H1 (cell line): ENCODE results near the gene MEN1. TPM values are rescaled to one million over a fixed set of nuclear protein-coding genes. Genes with fewer than 3 reads are reported as not detected.

ENCODE experiments used
- CTCF ChIA-PET: fragments of 300-600 bp; sonication (Branson Sonifier 250); formaldehyde crosslinking; loops from one replicate; lab custom pipeline; 2021; ENCODE audit not compliant: partially characterized antibody; lab: Charles Lee
- POLR2A ChIA-PET: fragments of 300-600 bp; sonication (Branson Sonifier 250); formaldehyde crosslinking; loops from one replicate; lab custom pipeline; 2021; ENCODE audit warnings: inconsistent platforms; ENCODE audit not compliant: partially characterized antibody; lab: Charles Lee
- DNase-seq, 2 experiments: peaks; one replicate each; pipeline versions ENCODE4 v3.0.0 to v3.0.0-alpha.2; 2010 to 2022; ENCODE audit warnings: low spot score in 2 of 2, low read depth in 1 of 2, mixed read lengths in 1 of 2
- FAIRE-seq: peaks from 2 replicates; lab custom pipeline; 2011; peaks lifted over from hg19 to GRCh38; lab: Jason Lieb, UNC
- H2AFZ ChIP-seq: 2 replicates; pipeline ENCODE4 v1.8.1; 2012; ENCODE audit warnings: low read length, inconsistent platforms
- H2AK5ac ChIP-seq: 2 replicates; pipeline ENCODE4 v1.6.1; 2013; ENCODE audit warnings: low read depth, low read length
- H2BK120ac ChIP-seq: replicated peaks from 2 replicates; pipeline ENCODE3; 2013; ENCODE audit warnings: low read depth, low read length, inconsistent platforms
- H2BK12ac ChIP-seq: 2 replicates; pipeline ENCODE4 v1.6.1; 2013; ENCODE audit warnings: low read depth, low read length
- H2BK15ac ChIP-seq: 2 replicates; pipeline ENCODE4 v1.6.1; 2013; ENCODE audit warnings: low read length
- H2BK20ac ChIP-seq: 2 replicates; pipeline ENCODE4 v1.6.1; 2013; ENCODE audit warnings: low read length
- H2BK5ac ChIP-seq: 2 replicates; pipeline ENCODE4 v1.6.1; 2013; ENCODE audit warnings: low read depth, low read length
- H3K14ac ChIP-seq: 2 replicates; pipeline ENCODE4 v1.6.1; 2013; ENCODE audit warnings: inconsistent platforms; ENCODE audit not compliant: insufficient read length
- H3K18ac ChIP-seq: 2 replicates; pipeline ENCODE4 v1.6.1; 2013; ENCODE audit warnings: low read length; ENCODE audit errors: extremely low read depth
- H3K23ac ChIP-seq: 2 replicates; pipeline ENCODE4 v1.6.1; 2013; ENCODE audit warnings: inconsistent platforms; ENCODE audit not compliant: insufficient read length
- H3K23me2 ChIP-seq: 2 replicates; pipeline ENCODE4 v1.6.1; 2013; ENCODE audit warnings: low read depth, low read length
- H3K27ac ChIP-seq: 2 replicates; pipeline ENCODE4 v1.6.1; 2011; ENCODE audit warnings: low read depth, low read length, inconsistent platforms
- H3K27me3 ChIP-seq, 4 experiments: replicated peaks in 1 of 4; 1 replicate in 1 of 4; 2 replicates in 3 of 4; pipeline versions ENCODE4 v1.6.1 to v1.8.1; 2011 to 2013; ENCODE audit warnings: low read length in 3 of 4, mild to moderate bottlenecking in 3 of 4, inconsistent platforms in 2 of 4, mixed read lengths in 2 of 4, moderate library complexity in 1 of 4; ENCODE audit not compliant: control insufficient read depth in 3 of 4, insufficient read depth in 3 of 4; ENCODE audit errors: extremely low read depth in 1 of 4
- H3K36me3 ChIP-seq, 4 experiments: 2 replicates each; pipeline versions ENCODE4 v1.6.1 to v1.8.1; 2011 to 2013; ENCODE audit warnings: mild to moderate bottlenecking in 4 of 4, low read length in 3 of 4, moderate library complexity in 2 of 4, control low read depth in 1 of 4, inconsistent platforms in 1 of 4; ENCODE audit not compliant: insufficient read depth in 4 of 4, control insufficient read depth in 2 of 4
- H3K4ac ChIP-seq: replicated peaks from 2 replicates; pipeline ENCODE3; 2013; ENCODE audit warnings: low read length, low read depth, mixed read lengths, inconsistent platforms; ENCODE audit not compliant: insufficient read length
- H3K4me1 ChIP-seq, 4 experiments: replicated peaks in 1 of 4; 1 replicate in 1 of 4; 2 replicates in 3 of 4; pipeline versions ENCODE4 v1.6.1 to v1.8.1; 2011 to 2013; ENCODE audit warnings: low read length in 3 of 4, inconsistent platforms in 2 of 4, mixed read lengths in 1 of 4; ENCODE audit not compliant: insufficient read depth in 4 of 4, control insufficient read depth in 3 of 4
- H3K4me2 ChIP-seq, 2 experiments: 2 replicates each; pipeline versions ENCODE4 v1.6.1 to v1.8.1; 2011 to 2013; ENCODE audit warnings: low read depth in 2 of 2, low read length in 2 of 2, control low read depth in 1 of 2, inconsistent platforms in 1 of 2, mild to moderate bottlenecking in 1 of 2; ENCODE audit not compliant: insufficient read depth in 1 of 2
- H3K4me3 ChIP-seq, 4 experiments: fragments of 200-600, 300-600 bp in 1 of 4; sonication (generic), shearing (Covaris generic), sonication (Bioruptor Twin) in 1 of 4; 2 replicates each; pipeline versions ENCODE4 v1.5.1 to v1.8.1; 2011 to 2016; ENCODE audit warnings: low read length in 4 of 4, low read depth in 3 of 4, control low read depth in 2 of 4, inconsistent platforms in 2 of 4, mild to moderate bottlenecking in 2 of 4, mixed read lengths in 1 of 4, moderate library complexity in 1 of 4; ENCODE audit not compliant: insufficient read depth in 2 of 4; ENCODE audit errors: extremely low read depth in 1 of 4
- H3K56ac ChIP-seq: replicated peaks from 2 replicates; pipeline ENCODE3; 2013; ENCODE audit warnings: low read depth, mild to moderate bottlenecking, mixed read lengths, low read length, inconsistent platforms; ENCODE audit not compliant: insufficient read length
- H3K79me1 ChIP-seq: 2 replicates; pipeline ENCODE4 v1.6.1; 2013; ENCODE audit warnings: low read depth, low read length, control low read depth
- H3K79me2 ChIP-seq, 2 experiments: 2 replicates each; pipeline versions ENCODE4 v1.6.1 to v1.8.1; 2012 to 2013; ENCODE audit warnings: low read length in 2 of 2, mild to moderate bottlenecking in 2 of 2, inconsistent platforms in 1 of 2; ENCODE audit not compliant: insufficient read depth in 2 of 2, control insufficient read depth in 1 of 2
- H3K9ac ChIP-seq, 4 experiments: replicated peaks in 1 of 4; 1 replicate in 1 of 4; 2 replicates in 3 of 4; pipeline versions ENCODE4 v1.6.1 to v1.8.1; 2011 to 2013; ENCODE audit warnings: low read depth in 3 of 4, low read length in 3 of 4, control low read depth in 2 of 4, mild to moderate bottlenecking in 2 of 4, moderate library complexity in 2 of 4, inconsistent platforms in 1 of 4; ENCODE audit errors: extremely low read depth in 1 of 4
- H3K9me3 ChIP-seq, 2 experiments: 2 replicates each; pipeline versions ENCODE4 v1.6.1 to v1.8.1; 2012 to 2013; ENCODE audit warnings: mild to moderate bottlenecking in 2 of 2, moderate library complexity in 2 of 2, control low read depth in 1 of 2, inconsistent platforms in 1 of 2, low read depth in 1 of 2, low read length in 1 of 2, mixed read lengths in 1 of 2; ENCODE audit not compliant: insufficient read depth in 2 of 2
- H4K20me1 ChIP-seq, 2 experiments: replicated peaks in 1 of 2; 2 replicates each; pipeline versions ENCODE3 to v1.8.1; 2011 to 2013; ENCODE audit warnings: inconsistent platforms in 2 of 2, low read length in 2 of 2, mild to moderate bottlenecking in 1 of 2; ENCODE audit not compliant: insufficient read depth in 2 of 2, control insufficient read depth in 1 of 2
- H4K5ac ChIP-seq: 2 replicates; pipeline ENCODE4 v1.6.1; 2013; ENCODE audit warnings: low read length, low read depth, mixed read lengths, inconsistent platforms; ENCODE audit not compliant: insufficient read length
- H4K8ac ChIP-seq: 2 replicates; pipeline ENCODE4 v1.8.0; 2013; ENCODE audit warnings: mild to moderate bottlenecking, moderate library complexity, low read length, inconsistent platforms; ENCODE audit not compliant: insufficient read depth; ENCODE audit errors: extremely low read depth
- H4K91ac ChIP-seq: replicated peaks from 2 replicates; pipeline ENCODE3; 2013; ENCODE audit warnings: low read length, mixed read lengths, inconsistent platforms; ENCODE audit not compliant: insufficient read length
- ASH2L ChIP-seq: fragments of 200-600, 300-600 bp; sonication (generic); IDR thresholded peaks from one replicate; pipeline ENCODE4 v1.7.1; 2017; ENCODE audit warnings: low read length
- ATF3 ChIP-seq: IDR thresholded peaks from 2 replicates; pipeline ENCODE4 v1.6.1; 2011; ENCODE audit warnings: low read depth, mild to moderate bottlenecking, low read length; ENCODE audit not compliant: insufficient read depth
- E2F6 ChIP-seq: IDR thresholded peaks from 2 replicates; pipeline ENCODE4 v1.6.1; 2012; ENCODE audit warnings: inconsistent platforms
- FOSL1 ChIP-seq: IDR thresholded peaks from 2 replicates; pipeline ENCODE4 v1.6.1; 2011; ENCODE audit warnings: mild to moderate bottlenecking, low read depth, low read length, moderate library complexity; ENCODE audit not compliant: insufficient read depth
- GABPA ChIP-seq: IDR thresholded peaks from 2 replicates; pipeline ENCODE4 v1.6.1; 2011; ENCODE audit warnings: mild to moderate bottlenecking, low read length, moderate library complexity, borderline replicate concordance; ENCODE audit not compliant: insufficient read depth
- POLR2A ChIP-seq, 2 experiments: IDR thresholded peaks; 1 replicate in 1 of 2; 2 replicates in 1 of 2; pipeline ENCODE4 v1.6.1; 2011; ENCODE audit warnings: low read depth in 2 of 2, low read length in 2 of 2, mild to moderate bottlenecking in 2 of 2; ENCODE audit errors: control extremely low read depth in 1 of 2
- RFX5 ChIP-seq: IDR thresholded peaks from 2 replicates; pipeline ENCODE4 v1.6.1; 2011; ENCODE audit warnings: low read depth, low read length, improper control_type of control experiment, borderline replicate concordance
- SUZ12 ChIP-seq: fragments of 200-600 bp; sonication (generic); IDR thresholded peaks from 2 replicates; pipeline ENCODE4 v1.6.1; 2012; ENCODE audit warnings: mild to moderate bottlenecking, inconsistent platforms, low read length, moderate library complexity, mixed read lengths
- TBP ChIP-seq: IDR thresholded peaks from 2 replicates; pipeline ENCODE4 v1.6.1; 2011; ENCODE audit warnings: low read depth, low read length, improper control_type of control experiment
- YY1 ChIP-seq: IDR thresholded peaks from 2 replicates; pipeline ENCODE4 v1.6.1; 2011; ENCODE audit warnings: low read depth, mild to moderate bottlenecking, low read length
- WGBS, 2 experiments: shearing (Covaris generic) in 1 of 2; methylation state at CpG; one replicate each; pipeline versions ENCODE4 v1.1.6 to v1.1.7; 2013 to 2015; ENCODE audit warnings: low lambda C conversion rate in 2 of 2, mixed read lengths in 2 of 2, inconsistent platforms in 1 of 2, low coverage in 1 of 2, missing lambda C conversion rate in 1 of 2; ENCODE audit not compliant: insufficient replicate concordance in 2 of 2, insufficient coverage in 1 of 2, insufficient read length in 1 of 2; ENCODE audit errors: extremely low coverage in 1 of 2, missing lambda C conversion rate in 1 of 2; 5-methylcytosine and 5-hydroxymethylcytosine counted together
- polyA plus RNA-seq, 7 experiments: library from polyadenylated mRNA; depleted of rRNA in 3 of 7; stranded (reverse) in 5 of 7; unstranded in 2 of 7; fragments of >200 nt in 5 of 7; fragments of 200-250 nt in 2 of 7; gene quantifications; 1 replicate in 5 of 7; 2 replicates in 1 of 7; 4 replicates in 1 of 7; pipeline versions ENCODE4 v1.2.1 to v1.2.3, GENCODE V29; 2011 to 2013; ENCODE audit warnings: missing spikeins in 2 of 7, mixed read lengths in 2 of 7
- total RNA-seq: library from RNA; stranded (reverse); fragmentation: NEBNext Ultra II Directional; extraction: Animal tissue kit (Norgen Biotek cat#: 25700); gene quantifications from 2 replicates; pipeline ENCODE4 v1.2.1, GENCODE V29; 2021

MEN1 gene
- total and polyA plus RNA-seq, 2 of the 8 experiments (the other 6 are each of a cell fraction or from before 2014, with no cell fraction given): 47.2 to 56.3 TPM

- H3K4me2 ChIP-seq: peak overlapping the region; percentile 32 to 57; a peak in 1 of 4 replicates
- H2BK120ac ChIP-seq: no peak overlapping the region
- FAIRE-seq: no peak
- no peak overlapping the region for H3K9ac ChIP-seq
- peak overlapping the region; percentile 56; the same call in 1 of the 2 replicates for H2BK12ac ChIP-seq
- H2BK5ac ChIP-seq: peak overlapping the region; percentile 17; the same call in 1 of the 2 replicates
- H2AFZ ChIP-seq: no peak overlapping the region
- H2AK5ac ChIP-seq: peak overlapping the region; percentile 29; the same call in 1 of the 2 replicates
- 86% methylated on average over 14 of the region's 15 CpGs; no CpG with 5 or more reads in 1 of the 2 experiments for WGBS, 2 experiments
- no peak overlapping the region for H3K4ac ChIP-seq
- H4K91ac ChIP-seq: peak overlapping the region; percentile 77
- H3K18ac ChIP-seq: peak overlapping the region; percentile 34; the same call in 1 of the 2 replicates
- no peak overlapping the region for H3K4me3 ChIP-seq
- H3K14ac ChIP-seq: no peak overlapping the region
- H2BK20ac ChIP-seq: 0 out of 2 replicates have a peak overlapping the region, but pooled peaks have one; percentile 53
- H3K27ac ChIP-seq: no peak overlapping the region
- H3K9me3 ChIP-seq: no peaks in the 10 kb centered on the region
- H4K8ac ChIP-seq: peak overlapping the region; percentile 19; the same call in 1 of the 2 replicates
- H3K79me2 ChIP-seq: no peaks in the 10 kb centered on the region
- H3K23me2 ChIP-seq: no peaks in the 10 kb centered on the region
- DNase-seq: no peak
- no peak overlapping the region for H4K5ac ChIP-seq
- no peak overlapping the region for H3K56ac ChIP-seq
- H3K4me1 ChIP-seq: peaks cover 12 to 52% (median 37%) of the 10 kb centered on the region in 4 experiments
- no peaks in the 10 kb centered on the region for H3K79me1 ChIP-seq
- POLR2A ChIA-PET: interaction anchor here (29.2 to 42.9 kb wide), 2 partner anchors 7 to 9 kb away, joined by 1087 read pairs; partner anchors contain the start of genes PYGM, RASGRP2 and SF1
- CTCF ChIA-PET: interaction anchor here (0.9 to 23.6 kb wide), 5 partner anchors 13 to 33 kb away, joined by 3 to 376 read pairs (median 3); partner anchors contain the start of genes RASGRP2 and SF1
- H3K23ac ChIP-seq: no peak overlapping the region
- peaks cover 0 to 1% of the 10 kb centered on the region in 2 experiments for H4K20me1 ChIP-seq
- H3K27me3 ChIP-seq: no peaks in the 10 kb centered on the region
- no peaks in the 10 kb centered on the region for H3K36me3 ChIP-seq
- H2BK15ac ChIP-seq: peak overlapping the region; percentile 65
- TF ChIP-seq SUZ12: no peak
- no peak for TF ChIP-seq ATF3
- no peak for TF ChIP-seq E2F6
- TF ChIP-seq GABPA: no peak
- no peak for TF ChIP-seq FOSL1
- TF ChIP-seq RFX5: no peak
- TF ChIP-seq YY1: no peak
- no peak for TF ChIP-seq ASH2L
- no peak for TF ChIP-seq POLR2A (IDR thresholded peaks at IDR 0.05; ENCODE audit: control extremely low read depth in 1 of 2, low read depth in 2 of 2, low read length in 2 of 2)
- TF ChIP-seq TBP: no peak
Measured at GRCh38 chr11:64758330-64759079, 51.8 kb downstream of the MEN1 start.
